GM21529 (cell line): ENCODE measurements around the gene RNF144A.

Experiments used
- ATAC-seq: cut with Tn5 transposase; IDR thresholded peaks from one replicate; pipeline ENCODE4 v1.9.1; 2021; ENCODE audit not compliant: unreplicated experiment

Gene RNF144A

DNA sequence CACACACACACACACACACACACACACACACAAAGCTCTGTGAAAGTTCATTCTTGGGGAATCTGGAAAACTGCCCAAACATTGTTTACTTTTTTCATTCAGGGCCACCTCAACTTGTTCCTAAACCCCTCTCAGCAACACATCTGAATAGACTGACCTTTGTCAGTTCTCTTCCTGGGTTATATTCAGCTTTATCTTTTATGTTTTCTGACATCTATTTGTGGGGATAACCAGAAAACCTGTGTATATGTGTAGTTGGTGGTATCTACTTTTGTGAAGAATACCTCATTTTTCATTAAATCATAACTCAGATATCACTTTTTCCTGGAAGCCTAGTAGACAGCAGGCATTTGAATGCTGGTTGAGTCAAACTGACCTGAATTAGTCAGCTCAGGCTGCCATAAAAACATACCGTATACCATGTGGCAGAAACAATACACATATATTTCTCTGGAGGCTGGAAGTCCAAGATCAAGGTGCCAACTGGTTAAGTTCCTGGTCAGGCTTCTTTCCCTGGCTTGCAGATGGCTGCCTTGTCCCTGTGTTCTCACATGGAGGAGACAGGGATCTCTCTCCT lies 11.0 kb upstream of the RNF144A start:
- ATAC-seq = no peak

DNA sequence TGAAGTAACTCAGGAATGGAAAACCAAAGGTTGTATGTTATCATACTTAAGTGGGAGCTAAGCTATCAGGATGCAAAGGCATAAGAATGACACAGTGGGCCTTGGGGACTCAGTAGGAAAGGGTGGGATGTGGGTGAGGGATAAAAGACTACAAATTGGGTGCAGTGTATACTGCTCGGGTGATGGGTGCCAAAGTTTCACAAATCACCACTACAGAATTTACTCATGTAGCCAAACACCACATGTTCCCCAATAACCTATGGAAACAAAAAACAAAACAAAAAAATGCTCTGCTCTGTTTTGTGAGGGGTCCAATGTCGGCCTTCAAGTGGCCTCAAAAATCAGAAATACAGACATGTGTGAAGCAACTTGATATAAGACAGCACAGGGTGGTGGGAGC lies 8.9 kb upstream of the RNF144A start:
- ATAC-seq = no peak

DNA sequence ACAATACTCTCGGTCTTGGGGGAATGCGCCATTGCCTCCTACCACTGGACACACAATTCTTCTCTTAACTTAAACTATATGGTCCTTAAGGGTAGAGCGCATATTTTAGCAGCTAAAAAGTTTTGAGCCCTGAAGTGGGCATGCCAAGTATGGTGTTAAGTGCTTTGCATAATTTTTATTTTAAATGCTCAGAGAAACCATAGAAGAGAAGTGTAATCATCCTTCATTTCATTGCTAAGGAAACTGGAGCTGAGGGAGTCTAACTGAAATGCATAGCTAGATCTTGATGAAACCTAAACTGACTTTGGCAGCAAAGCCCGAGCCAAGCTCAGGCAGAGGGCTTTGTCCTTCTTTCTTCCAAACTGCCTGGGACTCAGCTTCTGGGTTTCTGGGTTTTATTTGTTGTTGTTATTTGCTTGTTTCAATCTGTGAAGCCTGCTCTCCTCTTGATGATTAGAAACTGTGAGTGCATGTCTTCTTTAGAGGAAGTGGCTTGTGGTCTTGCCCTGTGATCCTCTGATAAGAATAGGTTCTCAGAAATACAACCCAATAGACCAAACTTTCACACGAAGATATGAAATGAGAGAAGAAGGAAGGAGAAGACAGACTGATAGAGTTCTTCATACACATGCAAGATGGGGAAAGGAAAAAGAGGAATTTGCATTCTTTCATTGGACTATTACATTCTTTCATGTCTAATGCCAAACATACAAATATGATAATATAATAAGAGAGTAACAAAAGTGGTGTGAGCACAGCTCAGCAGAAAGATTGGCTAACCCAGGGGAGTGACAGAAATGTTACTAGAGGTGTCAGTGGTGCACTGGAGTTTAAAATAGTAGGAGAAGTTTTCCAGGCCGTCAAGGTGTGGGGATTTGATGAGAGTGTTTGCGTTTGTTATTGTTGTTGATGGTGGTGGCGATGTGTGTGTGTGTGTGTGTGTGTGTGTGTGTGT lies 7.5 kb upstream of the RNF144A start:
- ATAC-seq = peak; percentile 98

DNA sequence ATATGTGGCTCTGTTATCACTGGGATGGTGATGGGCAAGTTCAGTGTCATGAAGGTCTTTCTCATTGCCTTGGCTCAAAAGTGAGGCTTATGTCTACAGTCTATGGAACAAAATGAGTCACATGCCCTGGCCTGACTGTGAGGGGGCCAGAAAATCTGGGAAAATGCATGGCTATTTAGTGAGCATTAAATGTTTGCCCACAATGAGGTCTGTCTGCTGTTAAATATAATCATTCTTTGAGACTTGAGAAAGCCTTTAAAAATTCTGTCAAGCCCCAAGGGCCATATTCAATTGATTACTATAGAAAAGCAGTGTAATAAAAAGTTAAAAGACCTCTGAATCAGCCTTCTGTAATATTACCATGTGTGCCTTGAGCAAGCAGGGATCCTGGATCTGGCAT lies 5.5 kb upstream of the RNF144A start:
- no peak for ATAC-seq

DNA sequence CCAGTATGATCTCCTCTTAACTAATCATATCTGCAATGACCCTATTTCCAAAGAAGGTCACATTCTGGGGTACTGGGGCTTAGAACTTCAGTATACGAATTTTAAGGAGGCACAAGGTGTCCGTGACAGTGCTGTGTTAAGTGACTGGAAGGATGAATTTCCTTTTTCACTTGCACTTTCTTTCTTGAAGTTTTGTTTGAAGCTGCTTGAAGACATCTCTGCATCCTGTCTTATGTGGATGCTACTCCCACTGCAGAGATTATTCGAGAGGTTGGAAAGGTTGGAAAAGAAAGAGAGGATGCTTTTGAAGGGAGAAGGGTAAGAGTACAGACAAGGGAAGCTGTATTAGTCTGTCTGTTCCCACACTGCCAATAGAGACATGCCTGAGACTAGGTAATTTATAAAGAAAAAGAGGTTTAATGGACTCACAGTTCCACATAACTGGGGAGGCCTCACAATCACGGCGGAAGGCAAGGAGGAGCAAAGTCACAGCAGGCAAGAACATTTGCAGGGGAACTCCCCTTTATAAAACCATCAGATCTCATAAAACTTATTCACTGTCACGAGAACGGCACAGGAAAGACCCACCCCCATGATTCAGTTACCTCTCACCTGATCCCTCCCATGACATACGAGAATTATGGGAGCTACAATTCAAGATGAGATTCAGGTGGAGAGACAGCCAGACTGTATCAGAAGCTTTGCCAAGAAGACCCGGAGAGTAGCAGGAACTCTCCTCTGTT lies 3.6 kb upstream of the RNF144A start:
- ATAC-seq = no peak

DNA sequence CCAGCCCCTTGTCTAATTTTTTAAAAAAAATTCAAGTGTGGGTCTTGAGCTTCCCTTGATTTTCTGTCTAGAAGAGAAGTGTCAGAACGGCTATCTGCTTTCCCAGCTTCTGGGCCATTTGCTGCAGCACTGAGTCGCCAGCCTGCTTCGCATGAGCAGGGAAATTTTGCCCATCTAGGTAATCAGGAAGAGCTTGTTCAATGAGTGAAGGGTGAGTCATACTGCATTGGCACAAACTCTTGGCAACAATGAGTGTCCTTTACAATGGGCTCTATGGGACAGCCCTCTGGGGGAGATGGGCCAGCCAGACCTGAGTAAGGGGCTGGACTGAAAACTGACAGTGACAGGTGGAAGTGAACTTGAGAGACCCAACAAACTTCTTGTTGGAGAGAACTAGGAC lies 2.4 kb upstream of the RNF144A start:
- no peak for ATAC-seq

DNA sequence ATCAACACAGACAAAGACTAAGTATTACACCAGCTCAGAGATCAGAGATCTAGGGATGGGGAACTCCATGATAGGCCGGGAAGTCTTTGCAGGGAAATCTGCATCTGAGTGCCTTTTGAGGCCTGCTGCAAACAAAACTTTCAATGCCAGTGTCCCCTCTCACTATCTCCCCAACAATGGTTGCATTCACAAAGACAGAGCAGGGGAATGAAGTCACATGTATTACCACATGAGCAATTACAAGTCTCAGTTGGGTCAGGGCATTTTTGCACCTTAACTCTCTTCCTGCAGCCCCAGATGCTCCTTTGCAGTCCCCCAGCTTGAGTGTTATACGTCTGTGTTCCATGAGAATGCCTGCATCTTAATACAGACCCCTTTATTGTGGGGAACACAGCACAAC lies 1.8 kb upstream of the RNF144A start:
- ATAC-seq = no peak

DNA sequence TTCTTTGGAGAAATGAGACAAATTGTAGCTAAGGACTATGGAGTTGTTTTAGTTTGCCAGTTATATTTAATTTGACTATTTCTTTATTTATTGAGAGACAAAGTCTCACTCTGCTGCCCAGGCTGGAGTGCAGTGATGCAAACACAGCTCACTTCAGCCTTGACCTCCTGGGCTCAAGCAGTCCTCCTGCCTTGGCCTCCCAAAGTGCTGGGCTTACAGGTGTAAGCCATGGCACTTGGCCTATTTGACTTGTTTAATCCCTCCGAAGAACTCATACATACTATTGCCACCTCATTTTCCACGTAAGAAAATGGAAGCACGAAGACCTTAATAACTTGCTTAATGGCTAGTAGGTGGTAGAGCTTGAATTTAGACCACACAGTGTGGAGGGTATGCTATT lies 988 bp upstream of the RNF144A start:
- no peak for ATAC-seq

DNA sequence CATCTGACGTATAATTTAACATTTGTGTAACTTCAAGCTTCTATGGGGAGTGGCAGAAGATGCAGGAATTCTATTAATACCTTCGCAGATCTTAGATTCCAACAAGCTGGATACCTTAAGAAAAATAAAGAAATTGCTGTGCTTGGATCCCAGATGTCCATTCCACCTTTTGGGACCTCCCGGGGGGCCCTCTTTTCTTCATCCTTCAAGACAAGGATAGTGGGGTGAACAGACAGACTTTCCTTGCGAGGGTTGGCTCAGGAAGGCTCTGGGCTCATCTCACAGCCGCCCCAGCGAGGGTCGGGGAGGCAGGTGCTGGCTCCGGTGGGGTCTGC lies 509 bp upstream of the RNF144A start:
- no peak for ATAC-seq

DNA sequence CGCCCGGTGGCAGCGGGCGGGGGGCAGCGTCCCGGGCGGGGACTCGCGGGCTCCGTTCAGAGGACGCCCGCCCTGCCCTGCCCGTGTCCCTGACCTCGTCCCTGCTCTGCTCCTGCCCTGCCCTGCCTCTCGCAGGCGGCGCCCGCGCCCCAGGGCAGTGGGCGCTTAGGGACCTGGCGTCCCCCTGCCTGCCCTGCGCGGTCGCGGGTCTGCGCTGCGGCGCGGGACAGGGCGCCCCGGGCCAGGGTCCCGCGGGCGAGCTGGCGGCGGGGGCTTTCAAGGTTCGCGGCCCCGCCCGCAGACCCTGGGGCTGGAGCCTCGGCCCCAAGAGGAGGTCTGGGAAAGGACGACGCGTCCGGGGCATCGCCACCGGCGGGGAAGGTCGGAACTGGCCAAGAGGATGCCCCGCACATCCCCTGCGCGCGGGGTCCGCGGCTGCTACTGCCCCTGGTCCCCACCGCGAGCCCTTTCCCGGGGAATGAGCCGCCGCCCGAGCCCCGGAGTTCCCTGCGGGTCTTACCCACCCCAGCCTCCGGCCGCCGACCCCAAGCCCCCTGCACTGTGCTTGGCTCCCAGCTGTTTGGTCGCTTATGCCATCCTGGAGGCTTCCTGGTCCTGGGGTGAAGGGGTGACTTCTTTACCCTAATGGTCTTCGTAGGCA lies 679 bp downstream of the RNF144A start:
- ATAC-seq = peak; percentile 8

DNA sequence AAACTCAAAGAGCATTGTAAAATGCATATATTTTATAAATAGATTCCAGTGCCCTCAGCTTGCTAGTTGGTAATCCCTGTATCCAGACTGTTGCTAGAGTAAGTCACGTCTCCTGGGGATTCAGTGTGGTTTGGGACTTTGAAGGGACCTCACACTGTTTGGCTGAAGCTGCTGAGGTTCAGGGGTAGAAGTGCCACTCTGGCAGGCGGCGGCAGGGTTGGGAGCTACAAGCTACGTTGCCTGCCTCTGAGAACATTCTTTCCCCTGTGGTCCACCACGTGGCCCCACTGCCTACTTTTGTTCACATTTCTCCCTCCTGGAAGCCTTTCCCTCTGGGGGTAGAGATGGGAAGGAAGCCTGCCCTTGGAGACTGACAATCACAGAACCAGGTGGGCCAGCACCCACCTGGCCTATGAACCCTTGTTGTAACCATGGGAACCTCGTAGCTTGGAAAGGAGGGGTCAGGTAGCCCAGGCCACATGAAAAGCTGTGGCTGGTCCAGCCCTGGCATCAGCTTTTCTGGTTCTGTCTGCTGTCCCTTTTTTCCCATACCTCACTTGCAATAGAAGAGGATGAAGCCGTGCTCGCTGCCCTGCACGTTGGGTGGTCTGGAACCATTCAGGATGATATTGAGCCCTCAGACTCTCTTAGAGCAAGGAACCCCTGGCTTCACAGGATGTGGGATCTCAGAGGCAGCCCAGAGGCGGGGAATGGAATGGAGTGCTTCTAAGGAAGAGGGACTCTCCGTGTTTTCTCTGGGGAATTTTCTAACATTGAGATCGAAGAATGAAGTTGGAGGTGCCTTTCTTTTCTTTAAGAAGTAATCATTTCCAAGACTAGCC lies 2.9 kb downstream of the RNF144A start:
- ATAC-seq = no peak

DNA sequence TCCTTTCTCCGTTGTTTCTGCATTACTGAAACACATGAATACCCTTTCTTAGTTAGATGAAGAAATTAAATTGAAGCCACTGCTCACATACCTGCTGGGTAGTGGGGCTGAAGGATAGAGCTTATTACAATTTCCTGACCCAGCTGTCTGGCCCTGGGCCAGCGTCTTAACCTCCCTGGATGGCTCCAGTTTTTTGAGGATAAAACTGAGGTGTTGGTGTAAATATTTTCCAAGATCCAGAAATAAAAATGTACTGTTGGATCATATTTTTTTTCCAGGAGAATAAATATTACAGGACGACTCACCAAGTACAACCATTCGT lies 3.5 kb downstream of the RNF144A start:
- no peak for ATAC-seq

DNA sequence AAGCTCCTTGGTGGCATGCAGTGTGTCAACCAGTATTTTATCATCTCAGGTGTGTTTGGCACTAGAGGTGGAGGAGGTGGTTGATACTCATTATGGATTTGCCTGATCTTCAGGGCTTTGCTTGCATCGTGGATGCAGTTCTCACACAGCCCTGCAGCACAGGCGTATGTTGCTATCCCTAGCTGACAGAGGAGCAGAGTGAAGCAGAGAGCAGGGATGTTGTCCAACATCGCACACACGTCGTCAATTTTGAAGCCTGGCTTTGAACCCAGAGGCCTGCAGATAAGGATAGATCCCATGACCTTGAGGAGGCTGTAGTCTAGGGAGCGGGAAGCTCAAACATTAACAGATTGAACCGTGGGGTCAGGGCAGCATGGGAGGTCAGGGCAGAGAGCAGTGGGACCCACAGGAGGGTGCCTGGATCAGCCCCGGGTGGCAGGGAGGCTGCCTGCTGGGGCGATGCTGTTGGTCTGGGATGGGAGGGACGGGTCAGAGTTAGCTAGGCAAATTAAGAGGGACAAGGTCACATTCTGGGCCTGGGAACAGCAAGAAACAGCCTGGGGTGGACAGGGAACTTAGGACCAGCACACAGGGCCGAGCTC lies 4.2 kb downstream of the RNF144A start:
- no peak for ATAC-seq

DNA sequence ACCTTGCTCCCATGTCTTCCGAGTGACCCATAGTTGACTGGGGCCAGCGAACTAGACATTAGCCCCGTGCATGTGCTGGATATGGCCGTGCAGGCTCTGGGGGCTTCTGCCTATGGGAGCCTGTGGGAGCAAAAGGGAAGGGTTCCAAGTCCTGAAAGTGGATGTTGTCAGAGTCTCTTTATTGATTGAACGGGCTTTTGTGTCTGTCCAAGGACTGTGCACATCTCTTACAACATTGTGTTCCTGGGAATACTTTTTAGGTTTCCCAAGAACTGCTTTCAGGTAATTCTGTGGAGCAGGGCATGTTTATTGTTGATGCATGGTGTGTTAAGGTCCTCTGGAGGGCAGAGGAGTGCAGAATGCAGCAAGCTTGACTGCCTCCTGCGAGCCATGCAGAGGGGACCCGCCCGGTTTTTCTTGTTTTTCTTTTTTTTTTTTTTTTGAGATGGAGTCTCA lies 5.0 kb downstream of the RNF144A start:
- no peak for ATAC-seq

DNA sequence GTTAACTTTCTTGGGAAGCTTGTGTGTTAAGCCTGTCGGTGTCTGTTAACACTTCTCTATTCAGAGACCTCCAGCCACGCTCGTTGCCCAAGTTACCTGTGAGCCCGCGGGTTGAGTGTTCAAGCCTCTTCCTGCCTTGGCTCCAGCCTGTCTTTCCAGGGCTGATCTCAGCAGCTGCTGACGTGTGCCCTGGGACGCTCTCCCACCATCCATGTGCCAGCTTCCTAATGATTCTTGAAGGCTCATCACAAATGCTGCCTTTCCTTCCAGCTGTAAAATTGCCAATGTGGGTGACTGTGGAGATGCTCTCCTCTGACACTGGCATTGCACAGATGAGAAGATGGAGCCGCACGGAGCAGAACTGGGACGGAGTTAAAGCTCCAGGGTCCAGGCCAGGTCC lies 6.1 kb downstream of the RNF144A start:
- ATAC-seq = no peak

DNA sequence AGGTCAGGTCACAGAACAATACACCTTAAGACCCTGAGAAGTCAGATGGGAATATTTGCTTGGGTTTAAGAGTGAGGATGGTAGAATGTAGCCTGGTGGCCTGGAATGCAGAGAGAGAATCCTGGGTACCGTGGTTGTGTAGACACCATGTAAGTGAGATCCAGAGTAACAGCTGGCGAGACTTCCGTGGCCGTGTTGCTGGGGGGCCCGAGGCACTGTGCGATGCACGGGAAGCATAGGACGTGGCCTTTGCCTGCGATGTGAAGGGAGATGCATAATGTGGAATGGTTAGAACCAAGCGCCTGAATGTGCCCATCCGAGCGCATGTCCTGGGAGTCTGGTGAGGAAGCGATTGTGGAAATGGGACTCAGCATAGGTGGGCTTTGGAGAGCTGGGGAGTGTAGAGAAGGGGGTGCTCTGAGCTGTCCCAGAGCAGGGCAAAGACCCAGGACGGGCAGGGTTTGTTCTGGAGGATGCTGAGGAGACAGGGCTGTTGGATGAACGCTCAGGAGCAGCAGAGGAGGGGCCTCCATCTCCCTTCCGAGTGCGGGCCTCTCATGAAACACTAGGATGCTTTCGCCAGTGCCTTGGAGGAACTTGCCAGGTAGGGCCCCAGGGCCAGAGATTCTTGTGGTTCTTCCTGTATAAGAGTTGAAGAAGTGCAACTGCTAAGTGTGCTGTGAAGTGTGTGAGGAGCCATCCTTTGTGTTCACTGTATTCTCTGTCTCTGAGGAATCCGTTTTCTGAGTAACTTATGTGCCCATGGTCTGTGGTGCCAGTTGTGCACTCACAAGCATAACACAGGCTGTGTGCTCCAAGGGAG lies 7.1 kb downstream of the RNF144A start:
- no peak for ATAC-seq

DNA sequence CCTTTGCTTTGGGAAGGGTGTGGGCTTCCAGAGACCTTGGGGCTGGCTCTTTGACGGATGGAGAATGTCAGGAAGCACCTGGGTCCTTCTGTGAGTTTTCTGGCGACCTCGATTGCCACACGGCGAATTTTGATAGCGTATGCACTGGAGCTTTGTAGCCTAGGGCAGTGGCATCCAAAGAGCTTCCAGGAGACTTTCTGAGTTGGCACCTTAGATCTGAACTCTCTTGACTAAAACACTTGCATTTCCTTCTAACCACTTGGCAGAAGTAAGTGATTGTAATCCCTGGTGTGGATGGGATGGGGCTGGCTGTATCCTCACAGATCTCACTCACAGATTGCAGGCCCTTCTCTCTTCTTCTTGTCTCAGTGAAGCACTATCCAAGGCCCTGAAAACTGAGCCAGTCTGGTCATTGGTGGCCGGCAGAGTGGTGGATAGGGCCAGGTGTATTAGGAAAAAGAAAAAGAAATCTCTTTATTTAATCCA lies 7.8 kb downstream of the RNF144A start:
- ATAC-seq = no peak

DNA sequence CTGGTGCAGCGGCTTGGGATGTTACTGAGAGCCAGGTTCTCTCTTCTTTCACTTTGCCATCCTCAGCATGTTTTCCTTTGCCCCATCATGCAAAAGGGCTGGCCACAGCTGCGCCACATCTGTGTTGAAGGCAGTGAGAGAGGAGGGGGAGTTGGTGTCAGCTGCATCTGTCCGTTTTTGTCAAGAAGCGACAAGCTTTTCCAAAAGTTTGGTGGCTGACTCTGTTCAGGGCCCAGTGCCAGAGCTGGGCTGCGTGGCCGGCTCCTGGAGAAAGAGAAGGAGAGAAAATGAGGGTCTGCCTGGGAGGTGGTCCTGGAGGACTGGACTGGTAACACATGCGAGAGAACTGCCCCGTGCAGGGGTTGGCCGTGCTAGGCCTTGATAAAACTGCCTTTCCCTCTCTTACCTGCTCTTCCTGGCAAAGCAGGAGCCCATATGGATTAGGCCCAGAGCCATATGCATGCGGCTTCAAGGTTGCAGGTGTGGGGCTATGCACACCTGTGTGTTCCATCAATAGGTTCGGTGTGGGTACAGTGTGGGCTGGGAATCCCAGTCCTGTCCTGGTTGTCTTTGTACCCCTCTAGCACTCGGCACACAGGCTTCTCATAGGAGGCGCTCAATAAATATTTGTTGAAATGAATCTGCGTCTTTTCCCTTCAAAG lies 9.0 kb downstream of the RNF144A start:
- ATAC-seq = no peak

DNA sequence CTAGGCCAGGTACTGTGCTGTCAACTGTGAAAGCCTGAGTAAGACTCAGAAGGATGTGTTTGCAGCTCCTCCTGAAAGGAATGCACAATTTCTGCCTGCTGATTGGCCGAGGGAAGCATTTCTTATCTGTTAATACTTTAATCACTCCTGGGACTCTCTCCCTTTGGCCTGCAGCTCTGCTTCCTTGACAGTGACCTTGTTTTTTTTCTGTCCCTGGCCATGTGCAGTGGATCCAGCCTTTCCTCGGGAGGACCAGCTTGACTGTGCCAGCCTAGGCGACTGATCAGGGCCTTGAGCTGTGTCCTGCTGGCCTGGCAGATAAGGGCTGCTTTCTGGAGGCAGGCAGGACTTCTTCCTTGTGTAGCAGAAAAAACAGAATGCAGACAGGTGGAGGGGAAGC lies 10.0 kb downstream of the RNF144A start:
- no peak for ATAC-seq
